ENCODE results near the gene FYN.

- TF ChIP-seq CTCF (IDR thresholded peaks at IDR 0.05) (no peak), ESRRA (IDR thresholded peaks at IDR 0.05; ENCODE audit: borderline replicate concordance, low read length) (no peak), REST (IDR thresholded peaks at IDR 0.05) (no peak), KDM1A (IDR thresholded peaks at IDR 0.05; ENCODE audit: low read depth) (no peak), MAX (IDR thresholded peaks at IDR 0.05) (no peak), JUN (IDR thresholded peaks at IDR 0.05) (no peak), PHF8 (IDR thresholded peaks at IDR 0.05; ENCODE audit: borderline replicate concordance, low read depth) (no peak), RNF2 (IDR thresholded peaks at IDR 0.05; ENCODE audit: borderline replicate concordance, low read depth) (no peak), PBX3 (IDR thresholded peaks at IDR 0.05) (no peak)
These were observed 126.3 kb downstream of the FYN start for GRCh38 chr6:111746983-111747382.
